Right renal pelvis (tissue), 4 donors: Measurements from ENCODE around the gene MARS1. TPM values are rescaled to one million over a fixed set of nuclear protein-coding genes. Genes with fewer than 3 reads are reported as not detected.

ENCODE experiments used
- DNase-seq, 4 donors: peaks; one replicate each; pipeline ENCODE4 v3.0.0-alpha.2; 2013; ENCODE audit warnings: low read depth in 4 of 4, low spot score in 3 of 4, missing footprints in 1 of 4
- polyA plus RNA-seq, 4 donors: library from polyadenylated mRNA; unstranded; fragments of 120-200 nt; gene quantifications; one replicate each; pipeline ENCODE4 v1.2.1, GENCODE V29; 2013; ENCODE audit not compliant: insufficient read length in 4 of 4

The MARS1 gene
- polyA plus RNA-seq, 4 donors: 107 to 120 (median 111) TPM

GRCh38 chr12:57470970-57471656 lies 16.8 kb upstream of the MARS1 start:
- no peak for DNase-seq

GRCh38 chr12:57471661-57472060 lies 16.2 kb upstream of the MARS1 start:
- DNase-seq: no peak

GRCh38 chr12:57472391-57472790 lies 15.5 kb upstream of the MARS1 start:
- DNase-seq: no peak

GRCh38 chr12:57473392-57473791 lies 14.5 kb upstream of the MARS1 start:
- DNase-seq: no peak

GRCh38 chr12:57473886-57474285 lies 14.0 kb upstream of the MARS1 start:
- no peak for DNase-seq

GRCh38 chr12:57474430-57474829 lies 13.4 kb upstream of the MARS1 start:
- no peak for DNase-seq

GRCh38 chr12:57474862-57475261 lies 13.0 kb upstream of the MARS1 start:
- no peak for DNase-seq

- no peak for DNase-seq
Measured at GRCh38 chr12:57475271-57476161, 12.4 kb upstream of the MARS1 start.

GRCh38 chr12:57476162-57476992 lies 11.5 kb upstream of the MARS1 start:
- no peak for DNase-seq

- DNase-seq: no peak
Measured at GRCh38 chr12:57476993-57477709, 10.7 kb upstream of the MARS1 start.

- DNase-seq: no peak
Measured at GRCh38 chr12:57477710-57478681, 9.9 kb upstream of the MARS1 start.

- no peak for DNase-seq
Measured at GRCh38 chr12:57479043-57479375, 8.9 kb upstream of the MARS1 start.

GRCh38 chr12:57479376-57480115 lies 8.3 kb upstream of the MARS1 start, which contains the start of gene ARHGAP9:
Gene ARHGAP9 (minus strand): TSS chr12:57479866. CDS start chr12:57479406, 460 bp downstream.
- no peak for DNase-seq

GRCh38 chr12:57481671-57482070 lies 6.2 kb upstream of the MARS1 start:
- no peak for DNase-seq

- no peak for DNase-seq
Measured at GRCh38 chr12:57483466-57483865, 4.4 kb upstream of the MARS1 start.

- DNase-seq: no peak
Measured at GRCh38 chr12:57485695-57486094, 2.2 kb upstream of the MARS1 start.

- DNase-seq: no peak
Measured at GRCh38 chr12:57487055-57487596, 742 bp upstream of the MARS1 start.
